Suppressor macrophage treated with lipopolysaccharide for 1 hour (primary cell): ENCODE measurements around the gene PMM2.

ENCODE experiments used
- DNase-seq, 3 donors: peaks; one replicate each; pipeline ENCODE4 v3.0.0-alpha.2; 2020 to 2022

The PMM2 gene

DNA sequence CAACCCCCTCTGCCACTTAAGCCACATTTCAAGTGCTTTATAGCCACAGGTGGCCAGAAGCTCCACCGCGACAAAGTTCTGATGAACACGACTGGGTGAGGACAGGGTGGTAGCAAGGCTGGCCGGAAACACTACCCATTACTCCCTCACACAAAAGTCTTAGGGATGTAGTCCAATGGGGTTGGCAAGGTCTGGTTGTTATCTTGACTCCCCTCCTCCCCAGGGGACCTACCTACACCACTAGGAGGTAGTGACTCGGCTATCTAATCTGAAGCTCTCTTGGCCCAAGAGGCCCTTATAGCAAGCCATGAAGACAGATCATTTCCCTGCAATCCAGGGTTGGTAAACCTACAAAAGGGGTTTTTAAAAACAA lies 92.9 kb downstream of the PMM2 start:
- no peak for DNase-seq

DNA sequence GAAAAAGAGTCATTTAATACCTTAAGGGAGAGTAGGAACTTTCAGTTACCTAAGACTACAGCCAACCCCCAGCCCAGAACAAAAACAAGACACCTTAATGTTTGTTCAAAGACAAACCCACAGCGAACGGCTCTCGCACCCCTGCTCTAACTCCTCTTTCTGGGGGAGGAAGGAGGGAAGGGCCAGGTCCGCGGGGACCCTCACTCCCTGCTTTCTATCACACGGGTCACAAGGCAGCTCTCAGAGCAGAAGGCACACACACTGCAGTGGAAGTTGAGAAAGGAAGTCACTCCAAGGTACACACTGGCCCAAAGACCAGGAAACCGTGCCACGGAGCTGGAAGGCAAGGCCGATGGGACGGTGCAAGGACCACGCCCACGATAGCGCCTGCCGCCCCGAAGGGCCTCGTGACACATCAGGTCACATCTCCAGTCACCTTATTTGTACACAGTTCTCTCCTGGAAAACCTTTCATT lies 94.5 kb downstream of the PMM2 start:
- no peak for DNase-seq

DNA sequence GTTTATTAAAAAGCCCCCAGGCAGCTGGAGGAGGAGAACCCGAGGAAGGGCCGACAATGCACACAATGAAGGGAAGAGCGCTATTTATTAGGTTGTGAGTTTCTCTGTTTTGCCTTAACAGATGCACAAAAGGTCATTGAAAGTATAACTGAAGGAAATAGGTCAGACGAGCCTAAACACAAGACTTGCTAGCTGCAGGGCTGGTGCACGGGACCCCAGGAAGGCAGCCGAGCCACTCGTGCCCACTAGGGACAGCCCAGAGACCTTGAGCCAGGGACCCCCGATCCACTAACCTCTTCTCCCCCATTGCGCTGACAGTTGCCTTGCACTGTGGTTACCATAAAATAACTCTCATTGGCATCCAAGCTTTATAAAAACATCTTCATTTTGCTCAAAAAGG lies 95.8 kb downstream of the PMM2 start:
- no peak for DNase-seq

DNA sequence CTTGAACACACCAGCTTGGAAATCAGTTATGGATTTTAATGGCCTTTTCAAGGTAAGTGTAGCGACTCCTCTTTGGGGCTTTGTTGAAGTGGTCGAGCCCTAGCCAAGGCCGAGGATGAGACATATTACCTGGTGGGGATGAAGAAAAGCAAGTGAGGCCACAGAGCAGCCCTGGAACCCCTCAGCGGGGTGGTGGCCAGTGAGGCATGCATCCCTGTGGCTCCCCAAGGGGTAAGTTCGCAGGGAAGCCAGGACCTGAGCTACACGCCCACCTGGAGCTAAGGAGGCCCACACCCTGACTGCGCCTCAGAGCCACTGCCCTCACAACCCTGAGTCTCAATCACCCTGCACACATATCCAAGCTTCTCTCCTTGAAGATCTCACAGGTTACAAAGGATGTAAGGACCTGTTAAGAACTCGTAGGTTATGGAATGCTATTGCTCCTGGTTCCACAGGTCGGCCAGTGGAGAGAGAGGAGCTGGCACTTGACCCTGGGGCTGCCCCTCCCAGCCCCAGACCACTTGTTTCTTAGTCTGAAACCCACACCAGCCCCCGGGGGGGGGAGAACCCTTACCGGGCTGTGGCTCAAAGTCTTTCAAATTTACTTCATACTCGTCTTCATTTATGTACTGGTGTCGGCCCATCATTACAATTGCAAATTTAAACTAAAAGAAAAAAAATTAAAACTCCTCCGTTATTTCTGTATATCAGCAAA lies 96.5 kb downstream of the PMM2 start:
- no peak for DNase-seq

DNA sequence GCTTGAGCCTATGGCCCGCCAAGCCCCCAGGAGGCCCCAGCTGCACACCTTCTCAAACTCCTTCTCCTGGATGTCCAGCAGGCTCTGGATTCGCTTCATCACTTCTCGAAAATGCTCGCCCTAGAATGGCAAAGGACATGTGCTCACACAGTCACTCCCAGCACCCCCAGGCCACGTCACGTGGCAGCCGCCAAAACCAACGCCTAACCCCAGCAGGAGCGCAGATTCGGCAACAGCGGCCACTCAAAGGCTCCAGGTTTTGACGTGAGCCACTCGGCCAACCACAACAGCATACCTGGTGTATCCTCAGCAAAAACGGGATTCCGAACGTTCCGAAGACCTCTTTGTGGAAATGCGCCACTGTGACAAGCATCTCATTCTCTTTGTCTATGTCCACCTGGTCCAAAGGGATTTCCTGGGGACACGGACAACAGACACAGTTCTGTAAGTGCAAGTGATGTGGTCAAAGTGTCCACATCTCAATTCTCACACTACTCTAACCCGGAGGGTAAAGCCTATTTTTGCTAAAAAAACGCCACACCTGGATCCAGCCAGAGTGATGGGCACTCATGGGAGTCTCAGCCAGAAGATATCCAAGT lies 97.2 kb downstream of the PMM2 start:
- DNase-seq = no peak

DNA sequence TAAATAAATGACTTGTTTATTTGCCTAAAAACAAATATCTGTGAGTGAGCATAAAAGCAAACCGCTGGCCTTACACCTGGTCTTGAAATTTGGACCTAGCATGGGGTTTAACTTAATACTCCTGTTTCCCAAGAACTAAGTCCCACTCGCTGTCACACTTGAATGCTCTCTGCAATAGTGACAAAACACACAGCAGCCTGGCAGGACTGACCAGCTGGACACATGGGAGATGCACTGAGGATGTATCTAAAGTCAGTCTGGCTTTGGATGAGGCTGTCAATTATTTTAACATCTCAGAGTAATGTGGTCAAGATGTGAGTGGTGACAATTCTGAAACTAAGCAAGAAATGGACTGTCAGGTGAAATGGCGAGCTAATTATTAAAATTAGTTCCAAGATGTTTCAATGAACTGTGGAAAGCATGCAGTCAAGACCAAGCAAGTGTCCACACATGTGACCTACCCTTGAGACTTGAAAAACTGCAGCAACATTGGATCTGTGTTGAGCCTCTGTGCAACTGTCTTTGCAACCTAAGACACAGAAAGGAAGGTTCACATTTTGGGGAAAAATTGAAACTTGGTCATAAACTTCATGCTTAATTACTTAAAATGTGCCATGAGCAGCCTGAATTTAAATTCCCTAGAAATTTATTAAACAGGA lies 101.2 kb downstream of the PMM2 start:
- DNase-seq = no peak
